Limb (tissue), 2 donors: Measurements from ENCODE around the gene PRSS35.
"Not testable (repeated sequence)": the region's sequence is repeated elsewhere in the genome, so short reads cannot be mapped to it uniquely, and the experiment has no call there.

Source experiments
- DNase-seq, 2 donors: peaks; one replicate each; pipeline ENCODE4 v3.0.0-alpha.2; 2016; ENCODE audit errors: extremely low spot score in 2 of 2

Gene PRSS35

GRCh38 chr6:83511901-83512681, at the start of gene PRSS35:
Gene PRSS35, plus strand, starts transcription at chr6:83512534. Its CDS starts 10,908 bp downstream, at chr6:83523442.
- DNase-seq, result peak; percentile 48 to 82

GRCh38 chr6:83463886-83464285, 48.4 kb upstream of the PRSS35 start:
- DNase-seq, result no peak

GRCh38 chr6:83464381-83465140, 47.8 kb upstream of the PRSS35 start:
- no peak for DNase-seq

- DNase-seq, result no peak
These were observed 46.0 kb upstream of the PRSS35 start for GRCh38 chr6:83466328-83466727.

GRCh38 chr6:83467620-83468036, 44.7 kb upstream of the PRSS35 start:
- no peak for DNase-seq

GRCh38 chr6:83470001-83470400, 42.3 kb upstream of the PRSS35 start:
- no peak for DNase-seq

GRCh38 chr6:83470587-83470986, 41.7 kb upstream of the PRSS35 start:
- DNase-seq, result no peak

GRCh38 chr6:83472767-83473166, 39.6 kb upstream of the PRSS35 start:
- no peak for DNase-seq

- peak in 1 of 2 donors; percentile 14 for DNase-seq
These were observed 38.0 kb upstream of the PRSS35 start for GRCh38 chr6:83474309-83474708.

- no peak for DNase-seq
These were observed 35.4 kb upstream of the PRSS35 start for GRCh38 chr6:83476971-83477370.

- no peak for DNase-seq
These were observed 32.9 kb upstream of the PRSS35 start for GRCh38 chr6:83479389-83479788.

GRCh38 chr6:83480470-83480869, 31.9 kb upstream of the PRSS35 start:
- DNase-seq, result no peak

GRCh38 chr6:83481938-83482337, 30.4 kb upstream of the PRSS35 start:
- not testable (repeated sequence) for DNase-seq

- no peak for DNase-seq
These were observed 23.9 kb upstream of the PRSS35 start for GRCh38 chr6:83488448-83488847.

GRCh38 chr6:83488861-83489260, 23.5 kb upstream of the PRSS35 start:
- no peak for DNase-seq

- no peak for DNase-seq
These were observed 22.0 kb upstream of the PRSS35 start for GRCh38 chr6:83490217-83490807.

- no peak for DNase-seq
These were observed 7.0 kb upstream of the PRSS35 start for GRCh38 chr6:83505356-83505755.

GRCh38 chr6:83509441-83509840, 2.9 kb upstream of the PRSS35 start:
- DNase-seq, result no peak

- no peak for DNase-seq
These were observed 1.5 kb upstream of the PRSS35 start for GRCh38 chr6:83510791-83511190.

GRCh38 chr6:83511266-83511665, 1.1 kb upstream of the PRSS35 start:
- DNase-seq, result no peak

GRCh38 chr6:83514466-83514865, 2.1 kb downstream of the PRSS35 start:
- no peak for DNase-seq

GRCh38 chr6:83514866-83515466, 2.6 kb downstream of the PRSS35 start:
- DNase-seq, result peak in 1 of 2 donors; percentile 83
